Germinal center (tissue), 1 donor: Measurements from ENCODE around the gene FGF14.

Experiments
- DNase-seq: peaks from one replicate; pipeline ENCODE4 v3.0.0; 2012; ENCODE audit warnings: mixed read lengths, low spot score

The FGF14 gene

DNA sequence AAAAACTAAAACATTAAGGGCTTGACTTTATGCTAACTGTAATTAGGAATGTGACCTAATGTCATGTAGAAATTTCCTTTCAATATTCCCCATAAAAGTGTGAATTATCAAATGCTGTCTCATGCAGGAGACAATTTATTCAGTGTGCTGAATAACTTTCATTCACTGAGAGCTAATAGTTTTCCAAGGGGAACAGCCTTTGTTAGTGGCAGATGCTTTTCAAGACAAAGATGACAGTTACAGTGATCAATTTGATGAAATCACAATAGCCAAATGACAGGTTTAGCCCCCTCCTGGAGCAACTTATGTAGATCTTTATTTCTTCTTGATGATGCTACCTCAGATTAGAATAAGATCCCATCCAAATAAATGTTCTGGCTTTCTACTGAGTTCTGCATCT is 673.8 kb downstream of the FGF14 start:
- no peak for DNase-seq

DNA sequence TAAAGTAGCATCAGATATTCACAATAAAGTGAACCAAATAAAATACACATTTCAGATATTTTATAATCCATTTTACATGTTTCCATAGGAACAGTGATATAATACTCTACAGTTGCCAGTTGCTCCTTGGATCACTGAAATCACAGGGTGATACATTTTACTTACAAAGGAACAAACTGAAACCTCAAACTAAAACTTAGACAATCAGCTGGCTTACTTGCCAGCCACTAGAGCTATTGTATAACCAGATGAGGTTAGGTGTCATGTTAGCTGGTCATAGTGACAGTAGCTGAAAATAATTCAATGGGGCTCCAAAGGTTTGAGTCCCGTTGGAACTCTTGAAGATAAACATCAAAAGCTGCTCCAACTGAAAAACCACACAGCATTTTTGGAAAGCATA is 674.7 kb downstream of the FGF14 start:
- DNase-seq, result no peak

DNA sequence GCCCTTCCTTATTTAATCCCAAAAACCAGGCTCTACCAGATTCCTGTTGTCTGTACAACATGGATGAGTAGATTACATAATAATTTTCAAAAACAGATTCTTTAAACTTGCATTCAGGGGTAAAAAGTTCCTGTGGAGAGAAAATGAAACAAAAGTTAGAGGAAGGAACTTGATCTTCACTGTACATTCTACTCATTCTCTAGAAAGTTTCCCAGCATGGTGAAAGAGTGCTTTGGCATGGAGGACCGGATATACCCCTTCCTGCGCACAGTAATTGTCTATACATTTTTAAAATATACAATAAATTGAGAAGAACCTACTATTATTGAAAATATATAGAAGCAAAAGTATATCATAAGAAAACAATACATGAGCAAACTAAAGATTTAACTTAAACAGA is 675.2 kb downstream of the FGF14 start:
- DNase-seq, result no peak

DNA sequence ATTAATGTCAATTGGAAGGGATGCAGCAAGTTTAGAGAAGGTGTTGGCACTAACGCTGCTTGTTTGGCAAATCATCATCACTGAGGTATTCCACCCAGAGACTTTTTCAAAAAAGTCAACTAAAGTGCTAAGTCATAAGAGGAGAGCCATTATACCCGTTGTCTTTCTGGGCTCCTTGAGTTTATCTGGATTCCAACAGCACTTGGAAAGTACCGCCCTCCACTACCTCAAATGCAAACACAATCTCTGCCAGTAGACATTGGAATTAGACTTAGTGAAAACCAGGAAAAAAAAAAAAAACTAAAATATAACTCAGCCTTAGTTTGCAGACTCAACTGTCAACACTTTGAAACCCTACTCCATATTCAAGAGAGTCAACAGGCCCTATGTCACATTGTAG is 683.4 kb downstream of the FGF14 start:
- no peak for DNase-seq

DNA sequence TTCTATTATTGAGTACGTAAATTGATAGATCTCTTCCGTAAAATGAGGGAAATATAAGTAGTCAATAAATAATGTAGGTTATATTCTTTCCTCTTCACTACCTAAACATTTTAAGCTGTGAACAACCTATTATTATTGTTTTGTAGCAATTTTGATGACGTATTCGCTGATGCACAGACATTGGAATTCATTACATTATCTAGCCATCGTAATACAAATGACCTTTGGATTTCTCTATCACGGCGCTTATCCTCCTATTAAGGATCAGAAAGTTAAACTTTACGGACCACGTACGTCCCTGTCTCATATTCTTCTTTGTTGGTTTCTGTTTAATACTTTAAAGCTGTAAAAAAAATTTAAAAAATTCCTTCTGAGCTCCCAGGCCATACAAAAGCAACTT is 684.5 kb downstream of the FGF14 start:
- DNase-seq, result no peak

DNA sequence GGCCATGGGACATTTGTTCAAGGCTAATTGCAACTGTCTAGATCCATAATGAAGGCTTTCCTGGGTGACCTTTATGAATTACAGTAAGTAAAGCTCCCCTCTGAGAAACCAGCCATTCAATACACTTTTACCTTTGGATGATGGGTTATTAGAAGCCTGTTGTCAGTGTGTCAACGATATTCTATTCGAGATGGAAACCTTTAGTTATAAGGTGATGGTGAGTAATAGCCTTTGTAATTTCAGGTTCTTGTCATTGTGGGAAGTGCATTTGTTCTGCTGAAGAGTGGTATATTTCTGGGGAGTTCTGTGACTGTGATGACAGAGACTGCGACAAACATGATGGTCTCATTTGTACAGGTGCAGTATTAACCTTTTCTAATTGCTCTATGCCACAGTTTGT is 687.7 kb downstream of the FGF14 start:
- DNase-seq, result no peak

DNA sequence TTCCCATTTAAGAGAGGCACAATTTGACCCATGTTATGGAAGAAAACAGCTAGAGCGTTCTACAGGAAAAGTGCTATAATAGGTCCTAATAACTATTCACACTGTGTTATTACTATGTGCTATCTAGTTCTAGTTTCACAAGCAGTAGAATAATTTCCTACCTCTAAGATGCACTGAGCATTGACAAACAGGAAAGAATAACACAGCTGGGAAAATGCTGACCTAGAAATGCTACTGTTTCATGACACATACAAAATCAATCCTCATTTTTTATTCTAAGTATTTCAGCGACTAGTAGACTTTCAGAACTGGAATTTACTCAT is 689.9 kb downstream of the FGF14 start:
- DNase-seq, result no peak

DNA sequence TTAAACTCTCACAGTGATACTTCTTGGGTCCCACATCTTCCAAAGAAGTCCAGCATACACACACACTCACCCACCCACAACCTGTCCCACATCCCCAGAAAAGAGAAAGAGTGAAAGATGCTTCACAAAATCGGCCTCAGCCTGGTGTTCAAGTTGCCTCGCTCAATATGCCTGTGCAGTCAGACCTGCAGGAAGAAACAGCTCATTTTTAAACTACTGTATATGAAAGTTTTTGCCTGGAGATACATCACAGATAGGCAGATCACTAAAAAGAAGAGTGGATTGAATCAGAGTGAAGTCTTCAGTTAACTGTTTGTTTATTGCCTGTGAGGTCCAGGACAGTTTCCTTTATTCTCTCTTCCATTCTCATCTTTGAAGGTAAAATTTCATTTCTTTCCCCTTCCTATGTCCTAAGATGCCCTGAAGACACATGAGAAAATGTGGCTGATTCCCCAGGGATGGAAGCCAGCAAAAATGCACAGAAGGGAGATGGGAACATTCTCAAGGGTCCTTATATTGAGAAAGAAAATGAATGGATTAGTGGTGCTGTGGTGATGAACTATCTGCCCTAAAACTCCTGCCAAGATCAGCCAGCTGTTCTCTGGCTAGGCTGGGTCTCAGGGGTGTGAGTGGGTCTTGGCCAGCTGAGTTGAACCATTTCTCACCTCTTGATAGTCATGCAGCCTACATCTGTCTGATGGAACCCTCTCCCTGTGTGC is 690.4 kb downstream of the FGF14 start:
- no peak for DNase-seq

DNA sequence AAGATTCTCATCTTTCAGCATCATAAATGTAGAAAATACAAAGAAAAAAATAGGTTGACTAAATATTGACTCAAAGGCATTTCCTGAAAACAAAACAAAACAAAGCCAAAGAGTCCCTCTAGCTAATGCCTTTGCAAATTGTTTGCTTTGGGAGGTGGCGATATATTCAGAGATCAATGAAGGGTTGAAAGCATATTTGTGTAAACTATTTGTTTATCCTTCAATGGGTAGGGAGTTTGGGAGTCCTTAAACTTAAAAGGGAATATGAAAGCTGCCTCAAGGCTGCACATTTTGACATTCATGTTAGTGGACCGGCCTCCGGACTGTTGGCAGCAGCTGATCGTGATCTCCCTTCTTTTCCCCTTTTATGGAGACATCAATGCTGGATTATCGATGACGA is 691.9 kb downstream of the FGF14 start:
- DNase-seq, result no peak

DNA sequence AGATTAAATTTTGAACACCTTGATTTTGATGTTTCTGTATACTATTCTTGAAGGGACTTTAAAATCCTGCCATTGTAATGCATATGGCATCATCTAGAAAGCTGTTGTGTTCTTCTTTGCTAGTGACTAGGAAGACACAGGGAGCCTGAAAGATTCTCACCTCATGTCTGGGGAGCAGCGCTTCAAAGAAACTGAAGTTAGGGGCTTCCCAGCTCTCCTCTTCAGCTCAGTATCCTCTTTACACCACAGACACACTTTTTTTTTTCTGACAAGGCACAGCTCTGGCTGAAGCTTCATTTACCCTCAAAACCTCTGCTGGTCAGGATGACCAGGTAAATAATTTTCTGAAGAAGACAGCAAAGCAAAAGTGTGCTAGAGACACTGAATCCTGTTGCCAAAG is 693.7 kb downstream of the FGF14 start:
- DNase-seq, result no peak

DNA sequence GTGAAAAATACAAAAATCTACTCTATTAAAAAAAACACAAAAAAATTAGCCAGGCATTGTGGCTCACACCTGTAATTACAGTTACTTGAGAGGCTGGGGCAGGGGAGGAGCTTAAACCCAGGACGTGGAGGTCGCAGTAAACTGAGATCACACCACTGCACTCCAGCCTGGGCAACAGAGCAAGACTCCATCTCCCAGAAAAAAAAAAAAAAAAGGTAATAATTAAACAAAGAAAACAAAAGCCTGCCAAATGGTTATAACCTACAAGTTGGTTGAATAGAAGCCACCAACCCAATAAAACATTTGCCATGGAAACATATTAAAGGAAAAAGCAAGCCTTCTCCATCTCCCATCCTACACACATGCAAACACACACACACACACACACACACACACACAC is 694.2 kb downstream of the FGF14 start:
- DNase-seq, result no peak

DNA sequence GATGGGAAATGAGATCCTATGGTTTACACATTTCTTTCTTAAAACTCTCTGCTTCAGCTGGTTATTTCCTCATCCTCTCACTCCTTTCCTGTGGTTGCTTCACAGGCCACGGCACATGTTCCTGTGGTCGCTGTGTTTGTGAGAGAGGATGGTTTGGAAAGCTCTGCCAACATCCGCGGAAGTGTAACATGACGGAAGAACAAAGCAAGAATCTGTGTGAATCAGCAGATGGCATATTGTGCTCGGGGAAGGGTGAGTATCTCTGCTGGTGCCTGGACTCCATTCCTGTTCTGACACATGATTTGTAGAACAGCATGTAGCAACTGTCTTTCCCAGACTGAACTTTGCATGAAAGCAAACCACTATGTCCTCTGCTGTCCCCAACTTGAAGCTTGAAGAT is 695.2 kb downstream of the FGF14 start:
- no peak for DNase-seq

DNA sequence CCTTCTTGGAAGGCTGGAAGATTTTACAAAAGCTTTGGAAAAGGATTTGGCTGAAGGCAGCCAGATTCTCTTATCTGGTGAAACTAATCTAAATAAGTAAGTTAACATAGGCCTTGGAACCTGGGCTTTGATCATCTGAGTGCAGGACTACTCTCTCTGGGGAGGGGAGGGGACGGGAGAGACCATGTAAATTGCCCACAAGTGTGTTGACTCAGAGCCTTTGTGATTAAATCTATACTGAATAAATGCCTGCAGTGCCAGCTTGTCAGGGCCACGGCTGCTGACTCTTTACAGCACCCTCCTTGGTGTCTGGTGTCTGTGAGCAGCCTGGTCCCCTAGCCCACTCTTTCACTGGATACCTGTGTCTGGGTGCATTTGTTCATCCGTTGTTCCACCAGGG is 698.0 kb downstream of the FGF14 start:
- no peak for DNase-seq

DNA sequence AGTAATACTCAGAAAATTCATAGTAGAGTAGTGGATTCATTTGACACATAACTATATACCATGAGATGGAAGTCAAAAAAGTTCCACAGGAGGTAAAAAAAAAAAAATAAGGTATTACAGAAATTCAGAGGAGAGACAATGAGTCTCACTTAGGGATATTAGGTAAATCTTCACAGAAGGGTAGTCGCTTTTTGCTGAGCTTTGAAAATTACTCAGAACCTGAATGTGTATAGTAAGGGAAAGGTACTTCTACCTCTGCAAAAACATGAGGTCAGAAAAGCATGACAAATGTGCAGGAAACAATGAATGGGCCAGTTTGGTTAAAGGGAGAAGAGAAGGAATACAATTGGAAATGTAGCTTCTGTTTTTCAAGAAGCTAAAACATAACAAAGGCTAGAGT is 698.8 kb downstream of the FGF14 start:
- no peak for DNase-seq

DNA sequence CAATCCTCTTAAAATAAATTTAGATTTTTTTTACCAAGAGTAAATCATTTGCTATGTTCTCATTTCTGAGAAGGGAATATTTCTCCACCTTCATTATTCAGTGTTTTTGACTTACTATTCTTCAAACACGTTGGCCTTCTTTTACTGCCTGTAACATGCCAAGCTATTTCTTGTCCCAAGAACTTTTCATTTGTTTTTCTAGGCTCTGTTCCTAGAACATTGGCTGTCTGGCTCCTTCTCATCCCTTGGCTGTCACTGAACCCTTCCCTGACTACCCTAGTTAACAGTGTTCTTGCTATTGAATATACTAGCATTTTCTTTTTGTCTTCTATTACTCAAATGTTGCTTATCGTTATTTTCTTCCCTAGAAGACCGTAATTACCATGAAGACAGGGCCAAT is 701.2 kb downstream of the FGF14 start:
- DNase-seq, result no peak

DNA sequence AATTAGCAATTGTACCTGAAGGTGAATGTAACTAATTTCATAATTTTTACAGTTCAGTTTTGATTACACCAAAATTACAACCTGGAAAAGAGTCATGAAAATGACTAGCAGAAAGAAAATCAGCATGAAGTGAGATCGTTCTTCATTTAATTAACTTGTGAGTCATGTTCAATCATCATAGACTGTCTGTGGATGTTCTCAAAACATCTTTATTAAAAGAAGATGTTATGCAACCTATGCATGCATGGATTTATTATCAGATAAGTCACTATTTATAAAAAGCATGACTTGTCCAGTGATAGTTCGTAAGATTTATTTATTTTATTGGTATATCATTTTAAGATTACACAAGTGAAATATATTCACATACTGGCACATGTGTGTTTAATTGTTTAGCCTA is 703.4 kb downstream of the FGF14 start:
- DNase-seq, result no peak

DNA sequence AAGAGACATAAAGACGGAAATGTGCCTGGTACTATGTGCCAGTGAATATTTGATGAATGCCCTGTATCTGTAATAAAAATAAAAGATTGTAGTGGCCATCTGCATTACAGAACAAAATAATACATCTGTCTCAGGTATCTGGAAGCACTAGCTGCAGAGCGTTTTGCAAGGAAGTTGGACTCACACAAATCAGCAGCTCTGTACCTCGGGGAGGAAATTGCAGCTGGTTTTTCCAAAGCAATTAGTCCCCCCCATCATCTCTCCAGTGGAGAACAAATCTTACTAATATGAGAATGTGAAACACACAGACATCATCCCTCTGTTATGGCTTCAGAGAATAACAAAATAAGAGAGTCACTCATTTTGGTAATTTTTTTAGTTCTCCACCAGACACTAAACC is 704.1 kb downstream of the FGF14 start:
- DNase-seq, result no peak

DNA sequence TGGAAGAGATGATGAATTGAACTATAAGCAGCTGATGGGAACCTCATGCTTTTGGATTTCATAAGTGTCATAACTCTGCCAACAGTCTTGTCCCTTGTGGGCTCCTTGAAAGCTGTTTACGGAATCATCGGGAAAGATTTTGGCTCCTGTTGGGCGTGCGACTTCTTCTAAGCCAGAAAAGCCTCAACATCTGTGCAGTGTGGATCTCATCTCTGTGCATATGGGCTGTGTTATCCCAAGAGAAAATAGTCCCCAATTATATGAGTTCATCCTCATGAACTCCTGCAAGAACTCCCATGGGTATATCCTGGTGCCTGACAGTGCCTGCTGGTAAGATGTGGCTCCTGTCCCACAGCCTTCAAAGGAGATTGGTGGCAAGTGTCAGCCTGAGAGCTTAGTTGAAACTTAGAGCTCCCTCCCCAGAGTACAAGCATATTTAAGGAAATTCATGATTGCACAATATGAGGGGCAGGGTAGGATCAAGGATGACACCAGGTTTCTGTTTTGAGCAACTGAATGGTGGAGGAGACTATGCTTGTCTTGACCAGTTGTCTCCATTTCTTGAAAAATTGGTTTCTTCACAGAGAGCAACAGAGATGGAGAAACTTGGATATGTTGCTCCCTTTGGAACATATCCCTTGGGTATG is 705.9 kb downstream of the FGF14 start:
- DNase-seq, result no peak

DNA sequence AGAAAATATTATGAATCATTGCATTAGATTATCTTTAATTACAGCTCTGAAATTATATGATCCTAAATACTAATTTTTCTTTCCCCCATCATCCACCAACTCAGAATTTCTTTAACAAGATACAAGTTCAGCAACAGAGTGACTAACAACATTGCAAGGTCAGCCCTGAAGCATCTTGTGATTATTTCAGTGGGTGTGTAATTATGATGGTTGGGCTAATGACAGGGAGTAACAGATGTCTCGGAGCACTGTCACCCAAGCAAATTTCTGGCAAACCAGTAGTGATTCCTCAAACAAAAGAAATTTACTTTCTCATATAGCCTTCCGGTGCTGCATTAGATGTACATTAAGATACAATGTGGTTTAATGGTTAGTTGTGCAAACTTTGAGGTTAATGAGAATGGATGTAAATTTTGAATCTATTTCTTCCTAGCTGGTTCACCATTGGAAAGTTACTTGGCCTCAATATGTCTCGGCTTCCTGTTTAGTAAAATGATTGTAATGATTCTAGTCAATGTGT is 710.4 kb downstream of the FGF14 start:
- no peak for DNase-seq

DNA sequence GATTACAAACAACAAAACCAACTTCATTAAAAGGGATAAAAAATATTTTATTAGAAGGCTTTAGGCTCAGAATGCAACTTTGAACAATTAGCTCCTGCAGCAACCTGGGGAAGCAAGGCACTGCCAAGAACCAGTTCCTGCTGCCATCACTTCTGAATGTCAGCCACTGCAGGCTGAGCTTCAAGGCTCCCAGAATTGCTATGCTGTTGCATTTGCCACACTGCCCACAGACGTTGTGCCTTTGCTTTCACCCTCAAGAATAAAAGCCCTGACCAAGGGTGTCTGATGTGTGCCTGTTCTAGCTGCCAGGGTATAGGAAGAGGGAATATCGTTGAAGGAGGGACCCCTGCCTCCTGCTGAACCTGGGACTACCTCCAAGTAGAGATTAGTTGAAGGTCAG is 711.0 kb downstream of the FGF14 start:
- DNase-seq, result no peak

DNA sequence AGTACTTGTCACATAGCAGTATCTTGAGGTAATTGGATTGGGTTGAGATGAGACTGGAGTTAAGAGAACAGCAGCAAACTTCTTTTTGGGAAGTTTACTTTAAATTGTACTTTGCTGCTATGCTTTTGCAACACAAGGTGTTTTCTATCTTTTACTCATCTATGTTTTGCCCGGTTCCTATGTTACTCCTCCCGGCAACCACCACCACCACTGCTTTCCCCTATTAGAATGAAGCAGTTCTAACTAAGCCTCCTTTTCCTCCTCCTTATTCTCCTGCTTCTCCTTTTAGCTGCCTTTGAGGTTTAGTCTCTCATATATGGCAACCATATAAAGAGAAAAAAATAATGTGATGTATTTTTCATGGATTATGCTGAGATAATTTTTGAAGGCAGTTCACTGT is 715.8 kb downstream of the FGF14 start:
- no peak for DNase-seq

DNA sequence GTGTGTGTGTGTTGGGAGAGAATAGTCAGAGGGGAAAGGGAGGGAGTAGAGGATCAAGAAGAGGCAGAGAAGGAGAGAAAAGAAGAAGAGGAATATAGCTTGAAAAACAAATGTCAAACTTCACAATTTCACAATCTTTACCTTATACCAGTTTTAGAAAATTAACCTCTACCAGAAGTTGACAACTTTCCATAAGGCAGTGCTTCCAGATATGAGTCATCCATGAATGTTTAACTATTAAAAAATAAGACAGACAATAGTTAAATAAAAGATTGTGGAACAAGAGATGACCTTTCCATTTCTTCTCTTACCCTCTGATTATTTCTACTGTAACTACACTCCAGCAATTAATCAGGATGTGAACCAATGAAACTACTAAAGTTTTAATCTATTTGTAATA is 720.0 kb downstream of the FGF14 start:
- no peak for DNase-seq

DNA sequence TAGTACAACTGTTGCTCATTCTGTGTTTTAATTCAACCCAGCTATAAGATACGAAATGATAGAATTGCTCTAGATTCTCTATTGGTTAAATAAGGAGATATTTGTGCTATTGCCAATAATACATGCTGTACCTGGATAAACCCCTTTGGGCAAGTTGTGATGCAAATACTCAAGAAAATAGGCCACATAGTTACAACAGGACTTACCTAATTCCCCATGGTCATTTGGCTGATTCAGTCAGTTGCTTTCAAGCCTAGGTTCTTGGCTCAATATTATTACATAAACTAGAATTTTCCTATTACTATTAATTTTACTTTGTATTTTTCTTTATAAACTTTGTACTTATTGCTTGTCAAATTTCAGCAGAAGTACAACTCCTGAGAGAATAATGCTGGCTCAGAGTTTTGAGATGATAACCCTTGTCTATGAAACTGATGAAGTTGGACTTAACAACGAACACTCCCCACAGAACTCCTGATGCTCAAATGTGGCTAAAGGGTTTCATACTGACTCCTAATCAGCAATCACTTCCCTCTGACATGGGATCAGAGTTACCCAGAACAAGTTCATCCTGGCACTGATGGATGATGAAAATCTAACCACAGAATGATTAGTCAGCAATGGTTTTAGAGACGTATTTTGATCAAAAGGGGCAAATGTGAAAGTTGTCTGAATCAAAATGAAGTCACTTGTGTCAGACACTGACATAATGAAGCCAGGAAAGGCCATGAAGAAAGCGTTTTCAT is 728.3 kb downstream of the FGF14 start:
- DNase-seq, result no peak
